ENCODE measurements around the gene BICD1. TPM values are rescaled to one million over a fixed set of nuclear protein-coding genes. Genes with fewer than 3 reads are reported as not detected.

The BICD1 gene
- total and polyA plus RNA-seq, 2 donors (not counting 1 experiment from before 2014, with no cell fraction given), result 11.1 to 12.4 TPM

DNA sequence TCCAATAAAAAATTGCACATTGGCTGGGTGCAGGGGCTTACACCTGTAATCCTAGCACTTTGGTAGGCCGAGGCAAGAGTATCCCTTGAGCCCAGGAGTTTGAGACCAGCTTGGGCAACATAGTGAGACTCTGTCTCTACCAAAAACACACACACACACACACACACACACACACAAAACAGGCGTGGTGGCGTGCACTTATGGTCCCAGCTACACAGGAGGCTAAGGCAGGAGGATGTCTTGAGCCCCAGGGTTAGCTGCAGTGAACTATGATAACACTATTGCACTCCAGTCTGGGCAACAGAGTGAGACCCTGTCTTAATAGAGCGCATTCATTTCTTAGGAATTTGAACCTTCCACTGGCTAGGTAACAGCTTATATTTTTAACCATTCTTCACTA, 42.9 kb upstream of the BICD1 start:
- no peak overlapping the region for H3K27ac ChIP-seq (ENCODE audit: insufficient read depth, low read length)
- DNase-seq (ENCODE audit: low read depth in 2 of 2), result no peak
- H3K9me3 ChIP-seq (ENCODE audit: control insufficient read depth, insufficient read depth, low read depth, low read length), result no peaks in the 10 kb centered on the region
- no peaks in the 10 kb centered on the region for H4K20me1 ChIP-seq (ENCODE audit: control insufficient read depth, extremely low read depth, insufficient read depth, low read length)
- no peaks in the 10 kb centered on the region for H3K36me3 ChIP-seq (ENCODE audit: control insufficient read depth, insufficient read depth, low read length)
- no peak overlapping the region for H3K4me3 ChIP-seq (replicated peaks in 1 of 4; ENCODE audit: control extremely low read depth in 1 of 4, insufficient read depth in 1 of 4, low read depth in 3 of 4, low read length in 4 of 4)
- no peak overlapping the region for H3K4me2 ChIP-seq (ENCODE audit: extremely low read depth, insufficient read depth, low read length)
- H3K27me3 ChIP-seq (ENCODE audit: control insufficient read depth, insufficient read depth, low read length), result peaks cover 6% of the 10 kb centered on the region
- TF ChIP-seq EZH2 (IDR thresholded peaks at IDR 0.05; ENCODE audit: low read length, missing control alignments), result no peak
- TF ChIP-seq, protein P1, sequence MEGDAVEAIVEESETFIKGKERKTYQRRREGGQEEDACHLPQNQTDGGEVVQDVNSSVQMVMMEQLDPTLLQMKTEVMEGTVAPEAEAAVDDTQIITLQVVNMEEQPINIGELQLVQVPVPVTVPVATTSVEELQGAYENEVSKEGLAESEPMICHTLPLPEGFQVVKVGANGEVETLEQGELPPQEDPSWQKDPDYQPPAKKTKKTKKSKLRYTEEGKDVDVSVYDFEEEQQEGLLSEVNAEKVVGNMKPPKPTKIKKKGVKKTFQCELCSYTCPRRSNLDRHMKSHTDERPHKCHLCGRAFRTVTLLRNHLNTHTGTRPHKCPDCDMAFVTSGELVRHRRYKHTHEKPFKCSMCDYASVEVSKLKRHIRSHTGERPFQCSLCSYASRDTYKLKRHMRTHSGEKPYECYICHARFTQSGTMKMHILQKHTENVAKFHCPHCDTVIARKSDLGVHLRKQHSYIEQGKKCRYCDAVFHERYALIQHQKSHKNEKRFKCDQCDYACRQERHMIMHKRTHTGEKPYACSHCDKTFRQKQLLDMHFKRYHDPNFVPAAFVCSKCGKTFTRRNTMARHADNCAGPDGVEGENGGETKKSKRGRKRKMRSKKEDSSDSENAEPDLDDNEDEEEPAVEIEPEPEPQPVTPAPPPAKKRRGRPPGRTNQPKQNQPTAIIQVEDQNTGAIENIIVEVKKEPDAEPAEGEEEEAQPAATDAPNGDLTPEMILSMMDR (conservative IDR thresholded peaks at IDR 0.05 in 1 of 2, IDR thresholded peaks at IDR 0.05 in 1 of 2; ENCODE audit: low read depth in 1 of 2, low read length in 2 of 2), result no peak
- H3K79me2 ChIP-seq (ENCODE audit: control insufficient read depth, insufficient read depth, low read length), result no peaks in the 10 kb centered on the region
- H3K4me1 ChIP-seq (ENCODE audit: control insufficient read depth, extremely low read depth, insufficient read depth, low read length), result no peaks in the 10 kb centered on the region
- no peak overlapping the region for H2AFZ ChIP-seq (ENCODE audit: low read length)
- H3K9ac ChIP-seq (ENCODE audit: insufficient read depth, low read length), result no peak overlapping the region

DNA sequence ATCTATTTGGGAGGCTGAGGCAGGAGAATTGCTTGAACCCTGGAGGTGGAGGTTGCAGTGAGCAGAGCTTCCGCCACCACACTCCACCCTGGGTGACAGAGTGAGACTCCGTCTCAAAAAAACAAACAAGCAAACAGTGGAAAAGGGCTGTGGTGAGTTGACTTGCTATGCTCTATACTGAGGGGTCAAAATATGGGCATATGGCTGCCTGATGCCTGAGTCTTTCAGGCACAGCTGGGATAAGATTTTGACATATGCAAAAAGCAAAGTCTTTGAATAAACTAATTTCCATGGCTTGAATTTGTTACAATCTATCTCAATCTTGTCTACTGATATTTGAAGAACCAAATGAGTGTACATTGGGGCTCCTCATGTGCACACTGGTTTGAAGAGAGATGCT, 40.4 kb upstream of the BICD1 start:
- H3K27me3 ChIP-seq (ENCODE audit: control insufficient read depth, insufficient read depth, low read length), result peaks cover 6% of the 10 kb centered on the region
- H3K36me3 ChIP-seq (ENCODE audit: control insufficient read depth, insufficient read depth, low read length), result no peaks in the 10 kb centered on the region
- H3K4me3 ChIP-seq (replicated peaks in 1 of 4; ENCODE audit: control extremely low read depth in 1 of 4, insufficient read depth in 1 of 4, low read depth in 3 of 4, low read length in 4 of 4), result no peak overlapping the region
- H3K27ac ChIP-seq (ENCODE audit: insufficient read depth, low read length), result no peak overlapping the region
- H3K4me1 ChIP-seq (ENCODE audit: control insufficient read depth, extremely low read depth, insufficient read depth, low read length), result no peaks in the 10 kb centered on the region
- no peak overlapping the region for H3K9ac ChIP-seq (ENCODE audit: insufficient read depth, low read length)
- no peaks in the 10 kb centered on the region for H4K20me1 ChIP-seq (ENCODE audit: control insufficient read depth, extremely low read depth, insufficient read depth, low read length)
- DNase-seq (ENCODE audit: low read depth in 2 of 2), result no peak
- no peak overlapping the region for H3K4me2 ChIP-seq (ENCODE audit: extremely low read depth, insufficient read depth, low read length)
- H2AFZ ChIP-seq (ENCODE audit: low read length), result no peak overlapping the region
- TF ChIP-seq, protein P1 (conservative IDR thresholded peaks at IDR 0.05 in 1 of 2, IDR thresholded peaks at IDR 0.05 in 1 of 2; ENCODE audit: low read depth in 1 of 2, low read length in 2 of 2), result no peak
- TF ChIP-seq EZH2 (IDR thresholded peaks at IDR 0.05; ENCODE audit: low read length, missing control alignments), result no peak
- no peaks in the 10 kb centered on the region for H3K9me3 ChIP-seq (ENCODE audit: control insufficient read depth, insufficient read depth, low read depth, low read length)
- H3K79me2 ChIP-seq (ENCODE audit: control insufficient read depth, insufficient read depth, low read length), result no peaks in the 10 kb centered on the region

DNA sequence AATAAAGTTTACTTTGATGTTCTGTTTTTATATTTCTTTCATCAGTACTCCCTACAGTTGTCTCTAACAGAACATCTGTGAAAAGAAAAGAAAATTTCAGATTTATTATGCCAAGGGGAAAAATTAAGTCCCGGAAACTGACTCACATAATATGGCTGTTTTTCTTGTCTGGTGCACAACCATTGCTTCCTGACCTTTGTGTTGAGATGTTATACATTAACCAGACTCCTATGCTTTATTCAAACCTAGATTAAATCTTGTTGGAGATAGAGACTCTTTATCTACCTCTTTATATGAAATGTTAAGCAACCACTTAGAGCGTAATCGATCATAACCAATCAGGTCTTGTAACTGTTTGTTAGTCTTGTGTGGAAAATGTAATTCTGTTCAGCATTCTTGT, 37.6 kb upstream of the BICD1 start:
- peaks cover 6% of the 10 kb centered on the region for H3K27me3 ChIP-seq (ENCODE audit: control insufficient read depth, insufficient read depth, low read length)
- H3K9ac ChIP-seq (ENCODE audit: insufficient read depth, low read length), result no peak overlapping the region
- DNase-seq (ENCODE audit: low read depth in 2 of 2), result no peak
- H3K36me3 ChIP-seq (ENCODE audit: control insufficient read depth, insufficient read depth, low read length), result no peaks in the 10 kb centered on the region
- no peaks in the 10 kb centered on the region for H3K9me3 ChIP-seq (ENCODE audit: control insufficient read depth, insufficient read depth, low read depth, low read length)
- TF ChIP-seq EZH2 (IDR thresholded peaks at IDR 0.05; ENCODE audit: low read length, missing control alignments), result no peak
- TF ChIP-seq, protein P1 (conservative IDR thresholded peaks at IDR 0.05 in 1 of 2, IDR thresholded peaks at IDR 0.05 in 1 of 2; ENCODE audit: low read depth in 1 of 2, low read length in 2 of 2), result no peak
- no peak overlapping the region for H3K4me2 ChIP-seq (ENCODE audit: extremely low read depth, insufficient read depth, low read length)
- H2AFZ ChIP-seq (ENCODE audit: low read length), result no peak overlapping the region
- no peak overlapping the region for H3K27ac ChIP-seq (ENCODE audit: insufficient read depth, low read length)
- no peak overlapping the region for H3K4me3 ChIP-seq (replicated peaks in 1 of 4; ENCODE audit: control extremely low read depth in 1 of 4, insufficient read depth in 1 of 4, low read depth in 3 of 4, low read length in 4 of 4)
- no peaks in the 10 kb centered on the region for H3K4me1 ChIP-seq (ENCODE audit: control insufficient read depth, extremely low read depth, insufficient read depth, low read length)
- no peaks in the 10 kb centered on the region for H4K20me1 ChIP-seq (ENCODE audit: control insufficient read depth, extremely low read depth, insufficient read depth, low read length)
- no peaks in the 10 kb centered on the region for H3K79me2 ChIP-seq (ENCODE audit: control insufficient read depth, insufficient read depth, low read length)
